ENCODE data around the gene OR2K2.

OR2K2 gene, protein sequence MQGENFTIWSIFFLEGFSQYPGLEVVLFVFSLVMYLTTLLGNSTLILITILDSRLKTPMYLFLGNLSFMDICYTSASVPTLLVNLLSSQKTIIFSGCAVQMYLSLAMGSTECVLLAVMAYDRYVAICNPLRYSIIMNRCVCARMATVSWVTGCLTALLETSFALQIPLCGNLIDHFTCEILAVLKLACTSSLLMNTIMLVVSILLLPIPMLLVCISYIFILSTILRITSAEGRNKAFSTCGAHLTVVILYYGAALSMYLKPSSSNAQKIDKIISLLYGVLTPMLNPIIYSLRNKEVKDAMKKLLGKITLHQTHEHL

GRCh38 chr9:111330124-111330523 is at the start of gene OR2K2:
Gene OR2K2, minus strand, starts transcription at chr9:111330224. Its CDS starts 1,791 bp downstream, at chr9:111328433.
- no peak within 1 kb of the TSS for H3K4me3 ChIP-seq (ENCODE audit: severe bottlenecking)
- no peaks in the 10 kb centered on the region for H3K36me3 ChIP-seq (ENCODE audit: low read depth)
- no peaks in the 10 kb centered on the region for H3K27me3 ChIP-seq (ENCODE audit: insufficient read depth, poor library complexity, severe bottlenecking)
- no peak within 1 kb of the TSS for H3K27ac ChIP-seq (ENCODE audit: poor library complexity, severe bottlenecking)
- TF ChIP-seq, protein P1, sequence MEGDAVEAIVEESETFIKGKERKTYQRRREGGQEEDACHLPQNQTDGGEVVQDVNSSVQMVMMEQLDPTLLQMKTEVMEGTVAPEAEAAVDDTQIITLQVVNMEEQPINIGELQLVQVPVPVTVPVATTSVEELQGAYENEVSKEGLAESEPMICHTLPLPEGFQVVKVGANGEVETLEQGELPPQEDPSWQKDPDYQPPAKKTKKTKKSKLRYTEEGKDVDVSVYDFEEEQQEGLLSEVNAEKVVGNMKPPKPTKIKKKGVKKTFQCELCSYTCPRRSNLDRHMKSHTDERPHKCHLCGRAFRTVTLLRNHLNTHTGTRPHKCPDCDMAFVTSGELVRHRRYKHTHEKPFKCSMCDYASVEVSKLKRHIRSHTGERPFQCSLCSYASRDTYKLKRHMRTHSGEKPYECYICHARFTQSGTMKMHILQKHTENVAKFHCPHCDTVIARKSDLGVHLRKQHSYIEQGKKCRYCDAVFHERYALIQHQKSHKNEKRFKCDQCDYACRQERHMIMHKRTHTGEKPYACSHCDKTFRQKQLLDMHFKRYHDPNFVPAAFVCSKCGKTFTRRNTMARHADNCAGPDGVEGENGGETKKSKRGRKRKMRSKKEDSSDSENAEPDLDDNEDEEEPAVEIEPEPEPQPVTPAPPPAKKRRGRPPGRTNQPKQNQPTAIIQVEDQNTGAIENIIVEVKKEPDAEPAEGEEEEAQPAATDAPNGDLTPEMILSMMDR (IDR thresholded peaks at IDR 0.05; ENCODE audit: poor library complexity, severe bottlenecking): no peak
- no peaks in the 10 kb centered on the region for H3K9me3 ChIP-seq (ENCODE audit: severe bottlenecking)
- DNase-seq (ENCODE audit: low spot score) (no peak), ATAC-seq (ENCODE audit: low read depth) (no peak)
- H3K4me1 ChIP-seq (ENCODE audit: insufficient read depth, poor library complexity, severe bottlenecking): no peaks in the 10 kb centered on the region

DNA sequence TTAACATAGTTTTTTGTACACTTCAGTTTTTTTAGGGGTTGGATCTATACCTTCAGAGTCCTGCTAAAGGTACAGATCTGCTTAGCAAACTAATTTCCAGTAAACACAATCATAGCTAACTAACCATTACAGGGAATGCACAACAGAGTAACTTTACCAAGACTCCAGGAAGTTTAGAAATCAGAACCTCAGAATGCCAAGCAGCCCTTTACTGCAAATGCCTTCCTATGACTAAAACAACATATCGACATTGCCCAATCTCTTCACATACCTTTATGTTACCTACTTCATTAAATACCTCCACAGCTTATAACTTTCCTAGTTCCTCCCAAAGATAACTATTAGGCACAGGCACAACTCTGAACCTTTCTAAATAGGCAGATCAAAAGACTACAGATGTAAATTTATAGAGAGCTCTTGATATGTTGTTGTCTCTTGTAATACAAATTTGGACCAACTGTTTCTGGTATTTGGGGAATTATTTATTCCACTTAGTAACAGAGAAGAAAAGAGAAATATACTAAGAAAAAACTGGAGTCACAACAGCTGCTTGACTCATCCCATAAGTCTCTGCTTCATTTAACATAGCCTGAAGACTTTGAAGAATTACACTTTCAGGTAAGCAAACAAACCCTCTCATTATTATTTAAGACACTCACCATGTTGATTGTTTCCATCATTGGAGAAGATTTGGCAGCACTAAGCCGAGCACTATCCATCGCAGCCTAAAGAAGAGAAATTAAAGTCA is 46.0 kb upstream of the OR2K2 start:
- DNase-seq (ENCODE audit: low spot score) (no peak), ATAC-seq (ENCODE audit: low read depth) (peak; percentile 92)
- H3K4me1 ChIP-seq (ENCODE audit: insufficient read depth, poor library complexity, severe bottlenecking): peaks cover 25% of the 10 kb centered on the region
- no peaks in the 10 kb centered on the region for H3K9me3 ChIP-seq (ENCODE audit: severe bottlenecking)
- peaks cover 82% of the 10 kb centered on the region for H3K36me3 ChIP-seq (ENCODE audit: low read depth)
- H3K27me3 ChIP-seq (ENCODE audit: insufficient read depth, poor library complexity, severe bottlenecking): no peaks in the 10 kb centered on the region
- TF ChIP-seq, protein P1 (IDR thresholded peaks at IDR 0.05; ENCODE audit: poor library complexity, severe bottlenecking): no peak
- H3K27ac ChIP-seq (ENCODE audit: poor library complexity, severe bottlenecking): peak overlapping the region; percentile 85
- H3K4me3 ChIP-seq (ENCODE audit: severe bottlenecking): no peak overlapping the region

DNA sequence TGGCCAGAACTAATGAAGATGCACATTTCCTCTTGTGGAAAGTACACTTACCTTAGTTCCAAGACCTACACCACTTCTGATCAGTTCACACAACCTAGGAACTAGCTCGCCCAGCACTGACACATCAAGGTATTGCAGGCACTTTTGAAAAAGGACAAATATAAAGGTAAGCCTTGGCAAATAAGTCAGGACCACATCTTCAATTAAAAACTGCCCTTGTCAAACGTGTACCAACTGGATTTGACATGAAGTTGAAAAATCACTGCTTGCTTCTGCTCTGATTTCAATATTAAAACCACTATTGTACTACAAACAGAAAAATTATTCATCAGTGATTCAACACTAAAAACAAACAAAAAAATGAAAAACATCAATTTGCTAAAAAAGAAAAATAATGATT is 45.0 kb upstream of the OR2K2 start:
- H3K9me3 ChIP-seq (ENCODE audit: severe bottlenecking): no peaks in the 10 kb centered on the region
- TF ChIP-seq, protein P1 (IDR thresholded peaks at IDR 0.05; ENCODE audit: poor library complexity, severe bottlenecking): peak; percentile 23
- peak; percentile 57 for ATAC-seq (ENCODE audit: low read depth)
- H3K4me1 ChIP-seq (ENCODE audit: insufficient read depth, poor library complexity, severe bottlenecking): peaks cover 25% of the 10 kb centered on the region
- H3K4me3 ChIP-seq (ENCODE audit: severe bottlenecking): no peak overlapping the region
- H3K36me3 ChIP-seq (ENCODE audit: low read depth): peaks cover 84% of the 10 kb centered on the region
- peak overlapping the region; percentile 85 for H3K27ac ChIP-seq (ENCODE audit: poor library complexity, severe bottlenecking)
- no peaks in the 10 kb centered on the region for H3K27me3 ChIP-seq (ENCODE audit: insufficient read depth, poor library complexity, severe bottlenecking)
- DNase-seq (ENCODE audit: low spot score): no peak

- TF ChIP-seq, protein P1 (IDR thresholded peaks at IDR 0.05; ENCODE audit: poor library complexity, severe bottlenecking): no peak
Measured at GRCh38 chr9:111372297-111372696, 42.3 kb upstream of the OR2K2 start.

More at GRCh38 chr9:111372297-111372696, 42.3 kb upstream of the OR2K2 start:
- Histone ChIP-seq H3K27ac (ENCODE audit: poor library complexity, severe bottlenecking) (no peak overlapping the region), H3K36me3 (ENCODE audit: low read depth) (peaks cover 88% of the 10 kb centered on the region), H3K4me3 (ENCODE audit: severe bottlenecking) (no peak overlapping the region), H3K4me1 (ENCODE audit: insufficient read depth, poor library complexity, severe bottlenecking) (peaks cover 25% of the 10 kb centered on the region), H3K9me3 (ENCODE audit: severe bottlenecking) (no peaks in the 10 kb centered on the region), H3K27me3 (ENCODE audit: insufficient read depth, poor library complexity, severe bottlenecking) (no peaks in the 10 kb centered on the region)
- ATAC-seq (ENCODE audit: low read depth): no peak
- DNase-seq (ENCODE audit: low spot score): no peak
